GM13976 (cell line): Measurements from ENCODE around the gene NTNG2.

Experiments
- DNase-seq: peaks from one replicate; pipeline ENCODE4 v3.0.0; 2012; ENCODE audit warnings: low spot score
- in situ Hi-C: fragments of 300-500 bp; cut with MboI; formaldehyde crosslinking; loops from one replicate; pipeline ENCODE4 v1.12.0; 2022; ENCODE audit warnings: low sequenced_read_pairs, mixed read lengths, inconsistent platforms; ENCODE audit not compliant: unreplicated experiment
- TF ChIP-seq, protein P1 (sequence below): IDR thresholded peaks from 2 replicates; pipeline ENCODE4 v1.5.1; 2012; ENCODE audit warnings: borderline replicate concordance, mild to moderate bottlenecking; ENCODE audit not compliant: insufficient read depth; ENCODE audit errors: extremely low read depth, missing control alignments, control extremely low read depth

Gene NTNG2

DNA sequence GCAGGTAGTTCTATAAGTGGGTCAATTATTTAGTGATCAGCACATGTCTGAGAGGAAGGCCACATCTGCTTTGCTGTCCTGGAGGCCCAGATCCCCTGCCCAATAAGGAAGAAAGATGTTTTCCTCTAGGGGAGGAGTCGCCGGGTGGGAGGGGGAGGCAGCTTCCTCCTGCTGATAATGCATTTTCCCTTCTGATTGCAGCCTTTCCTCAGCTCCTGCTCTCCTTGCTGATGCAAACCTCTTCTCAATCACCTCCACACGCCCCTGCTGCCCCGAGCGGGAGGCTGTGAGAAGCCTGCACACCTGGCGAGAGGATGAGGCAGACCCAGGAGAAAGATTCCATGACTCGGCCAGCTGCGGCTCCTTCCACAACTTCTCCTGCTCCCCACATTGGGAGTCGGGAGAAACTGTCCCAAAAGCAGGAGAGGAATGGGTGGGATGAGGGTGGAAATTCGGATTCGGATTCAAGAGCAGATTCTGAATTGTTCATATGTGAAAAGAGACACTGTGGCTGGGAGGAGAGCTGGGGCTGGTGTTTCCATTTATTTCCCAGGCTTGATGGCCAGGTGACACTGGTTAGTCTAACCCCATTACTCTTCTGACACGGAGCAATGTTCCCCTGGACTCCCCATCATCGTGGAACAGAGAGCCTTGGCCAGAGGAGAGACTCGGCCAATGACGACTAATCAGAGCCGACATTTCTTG lies 6.8 kb upstream of the NTNG2 start:
- DNase-seq: no peak
- in situ Hi-C loops: no loop called here
- TF ChIP-seq, protein P1, sequence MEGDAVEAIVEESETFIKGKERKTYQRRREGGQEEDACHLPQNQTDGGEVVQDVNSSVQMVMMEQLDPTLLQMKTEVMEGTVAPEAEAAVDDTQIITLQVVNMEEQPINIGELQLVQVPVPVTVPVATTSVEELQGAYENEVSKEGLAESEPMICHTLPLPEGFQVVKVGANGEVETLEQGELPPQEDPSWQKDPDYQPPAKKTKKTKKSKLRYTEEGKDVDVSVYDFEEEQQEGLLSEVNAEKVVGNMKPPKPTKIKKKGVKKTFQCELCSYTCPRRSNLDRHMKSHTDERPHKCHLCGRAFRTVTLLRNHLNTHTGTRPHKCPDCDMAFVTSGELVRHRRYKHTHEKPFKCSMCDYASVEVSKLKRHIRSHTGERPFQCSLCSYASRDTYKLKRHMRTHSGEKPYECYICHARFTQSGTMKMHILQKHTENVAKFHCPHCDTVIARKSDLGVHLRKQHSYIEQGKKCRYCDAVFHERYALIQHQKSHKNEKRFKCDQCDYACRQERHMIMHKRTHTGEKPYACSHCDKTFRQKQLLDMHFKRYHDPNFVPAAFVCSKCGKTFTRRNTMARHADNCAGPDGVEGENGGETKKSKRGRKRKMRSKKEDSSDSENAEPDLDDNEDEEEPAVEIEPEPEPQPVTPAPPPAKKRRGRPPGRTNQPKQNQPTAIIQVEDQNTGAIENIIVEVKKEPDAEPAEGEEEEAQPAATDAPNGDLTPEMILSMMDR: no peak

DNA sequence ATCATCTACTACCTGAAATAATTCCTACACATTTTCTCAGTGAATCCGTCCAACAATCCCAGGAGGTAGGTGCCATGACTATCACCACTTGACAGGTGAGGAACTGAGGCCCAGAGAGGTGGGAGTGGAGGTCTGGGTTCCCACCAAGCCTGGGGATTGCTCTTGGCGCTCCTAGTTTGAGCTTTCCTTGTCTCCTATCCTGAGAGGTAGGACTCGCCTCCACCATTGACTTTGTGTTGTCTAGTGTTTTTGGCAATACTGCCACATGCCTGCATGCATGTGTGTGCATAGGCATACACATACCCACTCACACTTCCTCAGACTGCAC lies 6.3 kb upstream of the NTNG2 start:
- in situ Hi-C loops: no loop called here
- TF ChIP-seq, protein P1: no peak
- no peak for DNase-seq

DNA sequence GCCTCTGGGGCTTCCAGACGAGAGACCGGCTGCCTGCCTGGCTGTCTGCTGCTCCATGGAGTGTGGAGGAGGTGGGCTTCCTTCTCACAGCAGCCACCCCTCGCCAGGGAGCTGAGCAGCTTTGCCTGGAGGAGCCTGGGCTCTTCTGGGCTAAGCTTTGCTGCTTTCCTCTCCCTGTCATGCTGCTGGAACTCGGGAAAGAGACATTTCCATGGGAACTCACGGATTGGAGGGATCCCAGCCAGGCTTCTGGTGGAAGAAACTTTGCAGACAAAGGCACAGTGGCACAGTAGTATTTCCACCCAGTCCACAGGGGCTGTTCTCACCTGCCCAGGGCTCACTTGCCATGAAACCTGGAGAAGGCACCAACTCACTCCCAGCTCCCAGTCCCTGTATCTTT lies 5.6 kb upstream of the NTNG2 start:
- TF ChIP-seq, protein P1: no peak
- in situ Hi-C loops: no loop called here
- DNase-seq: no peak

DNA sequence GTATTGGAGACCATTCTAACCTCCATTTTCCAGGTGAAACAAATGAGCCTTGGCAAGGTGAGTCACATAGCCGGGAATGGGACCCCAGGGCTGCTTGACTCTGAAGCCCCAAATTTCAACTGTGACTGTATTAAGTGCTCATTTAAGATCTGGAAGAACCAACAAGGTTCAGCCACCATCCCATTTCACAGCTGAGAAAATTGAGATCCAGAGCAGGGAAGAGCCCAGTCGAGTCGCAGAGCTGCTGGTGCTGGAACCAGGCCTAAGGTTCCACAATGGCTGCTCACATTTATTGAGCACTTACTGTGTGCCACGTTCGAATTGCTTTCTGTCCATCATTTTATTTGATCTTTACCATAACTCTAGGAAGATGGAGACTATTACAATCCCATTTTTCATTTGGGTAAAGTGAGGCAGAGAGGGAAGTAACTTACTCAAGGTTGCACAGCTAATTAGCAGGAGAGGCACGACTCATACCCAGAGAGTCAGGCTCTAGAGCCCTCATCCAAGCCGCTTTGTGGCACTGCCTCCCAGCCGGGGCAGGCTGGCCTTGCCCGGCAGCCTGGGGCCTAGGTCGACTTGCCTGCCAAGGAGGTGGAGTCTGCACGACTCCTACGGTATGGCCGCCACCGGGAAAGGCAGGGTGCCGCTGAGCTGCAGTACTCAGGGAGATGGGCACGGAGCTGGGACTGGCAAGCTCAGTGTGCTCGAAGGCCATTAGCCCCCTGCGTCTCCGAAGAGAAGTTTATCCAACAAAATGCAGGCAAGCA lies 4.3 kb upstream of the NTNG2 start:
- in situ Hi-C loops: no loop called here
- TF ChIP-seq, protein P1: no peak
- no peak for DNase-seq

DNA sequence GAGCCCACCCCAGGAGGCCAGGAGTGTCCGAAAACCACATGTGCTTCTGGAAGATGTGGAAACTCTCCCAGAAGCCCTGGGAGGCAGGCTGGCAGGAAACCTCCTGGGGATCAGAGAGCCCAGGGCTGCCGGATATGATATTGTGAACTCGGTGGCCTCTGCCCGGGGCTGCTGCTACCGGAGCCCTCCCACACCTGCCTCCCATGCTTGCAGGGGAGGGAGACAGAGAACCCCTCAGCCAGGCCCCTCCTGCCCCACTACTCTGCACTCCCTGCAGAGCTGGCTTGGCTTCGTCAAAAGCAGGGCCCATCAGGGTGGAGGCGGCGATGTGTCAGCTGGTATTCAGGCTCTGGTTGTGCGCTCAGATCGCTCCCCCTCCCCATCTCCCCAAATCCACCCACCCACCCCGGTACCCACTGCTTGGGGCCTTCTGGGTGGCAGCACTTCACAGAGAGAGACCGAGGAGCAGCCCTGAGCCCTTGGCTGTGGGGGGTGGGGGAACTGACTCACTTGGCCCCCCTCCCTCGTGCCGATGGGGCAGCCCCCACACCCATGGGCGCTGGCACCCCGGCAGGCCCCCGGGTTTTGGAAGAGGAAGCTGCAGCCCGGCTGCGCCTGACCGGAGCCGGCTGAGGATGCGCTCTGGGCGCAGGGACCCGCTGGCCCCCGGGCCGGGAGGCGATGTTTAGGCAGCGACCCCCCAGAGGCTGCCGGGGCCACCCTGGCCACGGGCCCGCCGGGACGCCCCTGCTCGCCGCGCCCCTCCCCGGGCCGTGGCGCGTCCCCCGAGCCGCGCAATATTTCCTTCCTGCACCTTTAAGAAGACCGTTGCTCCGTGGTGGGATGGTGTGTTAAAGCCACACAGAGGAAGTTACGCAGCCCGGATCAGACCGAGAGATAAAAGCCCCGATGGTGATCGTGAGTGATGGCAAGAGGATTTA lies 786 bp upstream of the NTNG2 start:
- DNase-seq: peak; percentile 70
- TF ChIP-seq, protein P1: no peak
- in situ Hi-C loops: no loop called here

DNA sequence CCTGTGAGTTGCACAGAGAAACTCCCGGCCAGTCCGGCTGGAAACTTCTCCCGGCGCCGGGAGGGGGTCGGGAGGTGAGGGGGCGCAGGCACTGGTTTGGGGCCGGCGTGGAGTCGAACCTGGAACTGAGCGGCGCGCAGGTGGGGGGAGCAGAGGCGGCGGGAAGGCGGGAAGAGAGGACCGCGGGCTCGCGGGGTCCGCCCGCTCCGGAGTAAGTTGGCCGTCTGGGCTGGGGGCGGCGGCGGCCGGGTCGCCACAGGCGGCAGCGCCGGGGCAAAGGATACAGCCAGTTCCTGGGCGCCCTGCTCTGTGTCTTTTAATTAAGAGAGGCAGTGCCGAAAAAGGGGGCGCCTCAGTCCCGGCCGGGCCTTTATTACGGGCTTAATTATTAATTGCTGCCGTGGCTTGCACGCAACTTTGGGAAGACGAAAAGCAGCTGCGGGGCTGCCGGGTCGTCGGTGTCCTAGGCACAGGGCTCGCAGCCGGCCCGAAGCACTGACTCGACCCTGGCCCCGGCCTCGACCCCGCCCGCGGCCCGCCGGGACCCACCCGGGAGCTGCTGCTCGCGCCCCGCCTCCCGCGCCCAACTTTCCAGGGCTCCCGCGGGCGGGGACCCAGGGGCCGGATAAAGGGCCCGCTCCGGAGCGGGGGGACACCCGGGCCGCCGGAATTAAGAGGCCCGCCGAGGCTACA lies 1.1 kb downstream of the NTNG2 start:
- no peak for DNase-seq
- TF ChIP-seq, protein P1: no peak
- in situ Hi-C loops: no loop called here
